Measurements from ENCODE around the gene EYS.

- TF ChIP-seq, protein P1, sequence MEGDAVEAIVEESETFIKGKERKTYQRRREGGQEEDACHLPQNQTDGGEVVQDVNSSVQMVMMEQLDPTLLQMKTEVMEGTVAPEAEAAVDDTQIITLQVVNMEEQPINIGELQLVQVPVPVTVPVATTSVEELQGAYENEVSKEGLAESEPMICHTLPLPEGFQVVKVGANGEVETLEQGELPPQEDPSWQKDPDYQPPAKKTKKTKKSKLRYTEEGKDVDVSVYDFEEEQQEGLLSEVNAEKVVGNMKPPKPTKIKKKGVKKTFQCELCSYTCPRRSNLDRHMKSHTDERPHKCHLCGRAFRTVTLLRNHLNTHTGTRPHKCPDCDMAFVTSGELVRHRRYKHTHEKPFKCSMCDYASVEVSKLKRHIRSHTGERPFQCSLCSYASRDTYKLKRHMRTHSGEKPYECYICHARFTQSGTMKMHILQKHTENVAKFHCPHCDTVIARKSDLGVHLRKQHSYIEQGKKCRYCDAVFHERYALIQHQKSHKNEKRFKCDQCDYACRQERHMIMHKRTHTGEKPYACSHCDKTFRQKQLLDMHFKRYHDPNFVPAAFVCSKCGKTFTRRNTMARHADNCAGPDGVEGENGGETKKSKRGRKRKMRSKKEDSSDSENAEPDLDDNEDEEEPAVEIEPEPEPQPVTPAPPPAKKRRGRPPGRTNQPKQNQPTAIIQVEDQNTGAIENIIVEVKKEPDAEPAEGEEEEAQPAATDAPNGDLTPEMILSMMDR (conservative IDR thresholded peaks at IDR 0.05), result no peak
- TF ChIP-seq ZFX (IDR thresholded peaks at IDR 0.05), result no peak
Observed at GRCh38 chr6:64520050-64520449, 1187.0 kb downstream of the EYS start.

Data from C4-2B (cell line).